HCT116 (cell line): ENCODE results near the gene RBP2. TPM values are rescaled to one million over a fixed set of nuclear protein-coding genes. Genes with fewer than 3 reads are reported as not detected.

Experiments used
- ATAC-seq: fragments of 200-7000 bp; cut with Tn5 transposase; 2 replicates; pipeline ENCODE4 v1.9.1; 2020; ENCODE audit warnings: mild to moderate bottlenecking, moderate library complexity
- BruUV-seq: library from RNA; stranded (reverse); fragments of 400-500 nt; replicated peaks from 2 replicates; lab custom pipeline; 2021; lab: Mats Ljungman, UMichigan
- CTCF ChIA-PET: fragments of 300-600 bp; sonication (Branson Sonifier 250); formaldehyde crosslinking; loops from one replicate; lab custom pipeline; 2021; ENCODE audit warnings: antibody characterized with exemption; lab: Charles Lee
- POLR2A ChIA-PET: fragments of 300-600, 350-600 bp; sonication (Branson Sonifier 250); formaldehyde crosslinking; loops from one replicate; lab custom pipeline; 2021; ENCODE audit warnings: antibody characterized with exemption; lab: Charles Lee
- RAD21 ChIA-PET, 2 experiments: fragments of 300-600 bp; sonication (Branson Sonifier 250); formaldehyde crosslinking; loops; one replicate each; lab custom pipeline; 2023; ENCODE audit warnings: low total read pairs in 2 of 2; ENCODE audit not compliant: uncharacterized antibody in 2 of 2, unreplicated experiment in 2 of 2, low non-redundant PET in 1 of 2; lab: Charles Lee
- DNase-seq: peaks from one replicate; pipeline ENCODE4 v3.0.0-alpha.2; 2010; ENCODE audit warnings: low read depth, low spot score
- H2AFZ ChIP-seq: fragments of 200-600 bp; shearing (Covaris generic), sonication (generic); 2 replicates; pipeline ENCODE4 v1.6.1; 2017; ENCODE audit warnings: low read depth, mixed run types, mixed read lengths, antibody characterized with exemption, low read length; ENCODE audit not compliant: poor library complexity, severe bottlenecking
- H3K27ac ChIP-seq: 2 replicates; pipeline ENCODE4 v1.5.1; 2012; ENCODE audit warnings: low read depth, low read length
- H3K27me3 ChIP-seq: fragments of 200-600 bp; sonication (generic); 2 replicates; pipeline ENCODE4 v1.6.1; 2016; ENCODE audit warnings: mixed run types, low read length, mixed read lengths; ENCODE audit not compliant: insufficient read depth
- H3K36me3 ChIP-seq, 2 experiments: fragments of 200-500 bp in 1 of 2; fragments of 200-600 bp in 1 of 2; sonication (Bioruptor generic) in 1 of 2; sonication (generic) in 1 of 2; 2 replicates each; pipeline versions ENCODE4 v1.5.1 to v1.6.1; 2014 to 2016; ENCODE audit warnings: low read length in 2 of 2, inconsistent platforms in 1 of 2, mixed read lengths in 1 of 2, mixed run types in 1 of 2; ENCODE audit not compliant: insufficient read depth in 2 of 2, control insufficient read depth in 1 of 2
- H3K4me1 ChIP-seq, 2 experiments: fragments of 200-600 bp in 1 of 2; sonication (generic) in 1 of 2; 2 replicates each; pipeline versions ENCODE4 v1.5.1 to v1.6.1; 2012 to 2017; ENCODE audit warnings: low read length in 2 of 2, inconsistent platforms in 1 of 2, mild to moderate bottlenecking in 1 of 2, mixed read lengths in 1 of 2, mixed run types in 1 of 2, moderate library complexity in 1 of 2; ENCODE audit not compliant: insufficient read depth in 2 of 2, control insufficient read depth in 1 of 2
- H3K4me2 ChIP-seq: fragments of 200-600 bp; sonication (generic); 2 replicates; pipeline ENCODE4 v1.6.1; 2017; ENCODE audit warnings: mixed run types, low read length, mixed read lengths
- H3K4me3 ChIP-seq, 2 experiments: fragments of 200-600 bp in 1 of 2; sonication (generic) in 1 of 2; replicated peaks in 1 of 2; 2 replicates each; pipeline ENCODE4 v1.5.1; 2011 to 2016; ENCODE audit warnings: low read length in 2 of 2, control low read depth in 1 of 2, low read depth in 1 of 2, mild to moderate bottlenecking in 1 of 2, mixed read lengths in 1 of 2, mixed run types in 1 of 2
- H3K79me2 ChIP-seq: fragments of 200-600 bp; sonication (generic); 2 replicates; pipeline ENCODE4 v1.6.1; 2017; ENCODE audit warnings: mild to moderate bottlenecking, mixed run types, low read length, moderate library complexity, mixed read lengths; ENCODE audit not compliant: insufficient read depth
- H3K9ac ChIP-seq: fragments of 200-600 bp; sonication (generic); 2 replicates; pipeline ENCODE4 v1.6.1; 2016; ENCODE audit warnings: low read length, mixed read lengths
- H3K9me2 ChIP-seq: fragments of 200-600 bp; sonication (generic), shearing (Covaris generic); 2 replicates; pipeline ENCODE4 v1.6.1; 2017; ENCODE audit warnings: mixed run types, mild to moderate bottlenecking, moderate library complexity; ENCODE audit not compliant: insufficient read depth
- H3K9me3 ChIP-seq, 2 experiments: fragments of 200-500 bp in 1 of 2; fragments of 200-600 bp in 1 of 2; sonication (Bioruptor generic) in 1 of 2; sonication (generic) in 1 of 2; 2 replicates each; pipeline ENCODE4 v1.6.1; 2014 to 2017; ENCODE audit warnings: low read length in 2 of 2, mixed read lengths in 2 of 2, inconsistent platforms in 1 of 2, low read depth in 1 of 2, mild to moderate bottlenecking in 1 of 2, mixed run types in 1 of 2, moderate library complexity in 1 of 2; ENCODE audit not compliant: control insufficient read depth in 1 of 2, insufficient read depth in 1 of 2
- H4K20me1 ChIP-seq: fragments of 200-600 bp; sonication (generic), shearing (Covaris generic); 2 replicates; pipeline ENCODE4 v1.6.1; 2017; ENCODE audit warnings: mixed run types, mild to moderate bottlenecking, moderate library complexity; ENCODE audit not compliant: insufficient read depth
- CBX3 ChIP-seq: IDR thresholded peaks from 2 replicates; pipeline ENCODE4 v1.6.1; 2012; ENCODE audit warnings: low read depth
- CTCF ChIP-seq, 3 experiments: fragments of 200-600 bp in 1 of 3; sonication (generic) in 1 of 3; IDR thresholded peaks in 2 of 3; conservative IDR thresholded peaks in 1 of 3; 2 replicates each; pipeline ENCODE4 v1.5.1; 2012 to 2017; ENCODE audit warnings: low read depth in 2 of 3, low read length in 2 of 3, antibody characterized with exemption in 1 of 3, borderline replicate concordance in 1 of 3, control low read depth in 1 of 3, mild to moderate bottlenecking in 1 of 3, mixed read lengths in 1 of 3, mixed run types in 1 of 3, moderate library complexity in 1 of 3; ENCODE audit not compliant: insufficient read depth in 1 of 3
- ELF1 ChIP-seq: IDR thresholded peaks from 2 replicates; pipeline ENCODE4 v1.6.1; 2012; ENCODE audit warnings: low read depth, borderline replicate concordance
- JUND ChIP-seq: IDR thresholded peaks from 2 replicates; pipeline ENCODE4 v1.6.1; 2012
- POLR2A ChIP-seq: IDR thresholded peaks from 2 replicates; pipeline ENCODE4 v1.7.0; 2011; ENCODE audit warnings: borderline replicate concordance; ENCODE audit not compliant: insufficient read depth, insufficient read length; ENCODE audit errors: extremely low read depth
- POLR2AphosphoS5 ChIP-seq: IDR thresholded peaks from 2 replicates; pipeline ENCODE4 v1.6.1; 2011; ENCODE audit warnings: mild to moderate bottlenecking, low read depth, low read length, moderate library complexity
- RAD21 ChIP-seq: IDR thresholded peaks from 2 replicates; pipeline ENCODE4 v1.6.1; 2012; ENCODE audit warnings: low read depth, mild to moderate bottlenecking
- SP1 ChIP-seq: IDR thresholded peaks from 2 replicates; pipeline ENCODE4 v1.6.1; 2012; ENCODE audit warnings: low read depth
- SRF ChIP-seq: IDR thresholded peaks from 2 replicates; pipeline ENCODE4 v1.6.1; 2012; ENCODE audit warnings: low read depth
- TCF7L2 ChIP-seq: IDR thresholded peaks from 2 replicates; pipeline ENCODE4 v1.7.0; 2011; ENCODE audit warnings: borderline replicate concordance, inconsistent platforms; ENCODE audit not compliant: insufficient read depth, insufficient read length; ENCODE audit errors: extremely low read depth
- ZNF274 ChIP-seq: fragments of 200-500 bp; sonication (Bioruptor generic); IDR thresholded peaks from 2 replicates; pipeline ENCODE4 v1.6.1; 2014; ENCODE audit warnings: mild to moderate bottlenecking, low read depth, low read length, inconsistent platforms
- intact Hi-C: fragments of 100-400 bp; cut with micrococcal nuclease; formaldehyde crosslinking; loops from 2 replicates; pipeline ENCODE4 v1.10.0; 2022
- total RNA-seq: library from RNA; stranded (reverse); gene quantifications from one replicate; pipeline ENCODE4 v1.2.1, GENCODE V29; 2021; ENCODE audit not compliant: unreplicated experiment
- TF ChIP-seq, protein P1 (sequence below): IDR thresholded peaks from 2 replicates; pipeline ENCODE4 v1.6.1; 2012

Gene RBP2
- total RNA-seq, 1 experiment from 2014 or later, result not detected

DNA sequence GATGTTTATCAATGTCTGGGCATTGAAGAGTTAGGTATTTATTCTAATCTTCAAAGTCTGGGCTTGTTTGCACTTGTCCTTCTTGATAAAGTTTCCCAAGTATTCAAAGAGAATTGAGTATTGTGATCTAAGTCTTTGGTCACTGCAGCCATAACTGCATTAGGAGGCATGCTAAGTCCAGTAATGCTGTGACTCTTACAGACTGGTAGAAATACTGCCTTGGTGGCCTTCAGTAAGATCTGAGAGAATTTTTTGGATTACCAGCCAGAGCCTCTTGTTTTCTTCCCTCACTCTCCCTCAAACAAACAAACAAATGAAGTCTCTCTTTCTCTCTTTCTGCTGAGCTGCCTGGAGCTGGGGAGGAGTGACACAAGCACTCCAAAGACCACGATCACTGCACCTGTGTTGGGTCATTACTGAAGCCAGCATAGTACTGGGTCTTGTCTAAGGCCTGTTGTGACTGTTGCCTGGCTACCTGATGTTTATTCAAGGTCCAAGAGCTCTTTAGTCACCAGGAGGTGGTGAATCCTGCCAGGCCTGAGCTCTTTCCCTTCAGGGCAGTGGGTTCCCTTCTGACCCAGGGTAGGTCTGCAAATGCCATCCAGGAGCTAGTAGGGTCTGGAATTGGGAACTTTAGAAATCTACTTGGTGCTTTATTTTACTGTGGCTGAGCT is 14.8 kb upstream of the RBP2 start:
- RAD21 ChIA-PET, result no interaction called here
- DNase-seq (no peak), ATAC-seq (no peak)
- H3K9me3 ChIP-seq, result no peaks in the 10 kb centered on the region
- no peak overlapping the region for H3K9ac ChIP-seq
- POLR2A ChIA-PET, result no interaction called here
- no peaks in the 10 kb centered on the region for H3K4me1 ChIP-seq
- no peak overlapping the region for H3K4me2 ChIP-seq
- no peak overlapping the region for H2AFZ ChIP-seq
- H3K79me2 ChIP-seq, result no peaks in the 10 kb centered on the region
- TF ChIP-seq RAD21 (no peak), JUND (no peak), POLR2AphosphoS5 (no peak), CBX3 (no peak), ELF1 (no peak), ZNF274 (no peak), CTCF (IDR thresholded peaks at IDR 0.05 in 2 of 3, conservative IDR thresholded peaks at IDR 0.05 in 1 of 3; ENCODE audit: borderline replicate concordance in 1 of 3, insufficient read depth in 1 of 3, low read depth in 2 of 3, low read length in 2 of 3) (no peak), TCF7L2 (no peak), POLR2A (no peak), SP1 (no peak), SRF (no peak)
- TF ChIP-seq, protein P1, sequence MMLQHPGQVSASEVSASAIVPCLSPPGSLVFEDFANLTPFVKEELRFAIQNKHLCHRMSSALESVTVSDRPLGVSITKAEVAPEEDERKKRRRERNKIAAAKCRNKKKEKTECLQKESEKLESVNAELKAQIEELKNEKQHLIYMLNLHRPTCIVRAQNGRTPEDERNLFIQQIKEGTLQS, result no peak
- no peaks in the 10 kb centered on the region for H3K36me3 ChIP-seq
- no peak overlapping the region for H3K4me3 ChIP-seq
- CTCF ChIA-PET, result no interaction called here
- BruUV-seq, result no TSS peak
- no peaks in the 10 kb centered on the region for H3K27me3 ChIP-seq
- H3K9me2 ChIP-seq, result no peaks in the 10 kb centered on the region
- no peak overlapping the region for H3K27ac ChIP-seq
- intact Hi-C loops, result no loop called here
- no peaks in the 10 kb centered on the region for H4K20me1 ChIP-seq
